Endothelial cell of umbilical vein (primary cell): ENCODE results near the gene RBM42.

Experiments
- JUN ChIP-seq: IDR thresholded peaks from 2 replicates; pipeline ENCODE4 v1.6.1; 2011; ENCODE audit warnings: borderline replicate concordance, low read depth; ENCODE audit not compliant: insufficient read length, insufficient read depth
- POLR2A ChIP-seq: IDR thresholded peaks from 2 replicates; pipeline ENCODE4 v1.6.1; 2012; ENCODE audit warnings: low read depth, mild to moderate bottlenecking, control low read depth, low read length
- TF ChIP-seq, protein P1 (sequence below), 2 donors: IDR thresholded peaks; 1 replicate in 1 of 2; 2 replicates in 1 of 2; pipeline ENCODE4 v1.5.1; 2011; ENCODE audit warnings: low read length in 2 of 2, mild to moderate bottlenecking in 2 of 2, moderate library complexity in 2 of 2, control low read depth in 1 of 2, inconsistent platforms in 1 of 2, low read depth in 1 of 2; ENCODE audit not compliant: insufficient read depth in 1 of 2; ENCODE audit errors: extremely low read depth in 1 of 2

- TF ChIP-seq, protein P1, sequence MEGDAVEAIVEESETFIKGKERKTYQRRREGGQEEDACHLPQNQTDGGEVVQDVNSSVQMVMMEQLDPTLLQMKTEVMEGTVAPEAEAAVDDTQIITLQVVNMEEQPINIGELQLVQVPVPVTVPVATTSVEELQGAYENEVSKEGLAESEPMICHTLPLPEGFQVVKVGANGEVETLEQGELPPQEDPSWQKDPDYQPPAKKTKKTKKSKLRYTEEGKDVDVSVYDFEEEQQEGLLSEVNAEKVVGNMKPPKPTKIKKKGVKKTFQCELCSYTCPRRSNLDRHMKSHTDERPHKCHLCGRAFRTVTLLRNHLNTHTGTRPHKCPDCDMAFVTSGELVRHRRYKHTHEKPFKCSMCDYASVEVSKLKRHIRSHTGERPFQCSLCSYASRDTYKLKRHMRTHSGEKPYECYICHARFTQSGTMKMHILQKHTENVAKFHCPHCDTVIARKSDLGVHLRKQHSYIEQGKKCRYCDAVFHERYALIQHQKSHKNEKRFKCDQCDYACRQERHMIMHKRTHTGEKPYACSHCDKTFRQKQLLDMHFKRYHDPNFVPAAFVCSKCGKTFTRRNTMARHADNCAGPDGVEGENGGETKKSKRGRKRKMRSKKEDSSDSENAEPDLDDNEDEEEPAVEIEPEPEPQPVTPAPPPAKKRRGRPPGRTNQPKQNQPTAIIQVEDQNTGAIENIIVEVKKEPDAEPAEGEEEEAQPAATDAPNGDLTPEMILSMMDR (IDR thresholded peaks at IDR 0.05; ENCODE audit: extremely low read depth in 1 of 2, insufficient read depth in 1 of 2, low read depth in 1 of 2, low read length in 2 of 2): no peak
- TF ChIP-seq JUN: no peak
- TF ChIP-seq POLR2A: no peak
These were observed 27.9 kb downstream of the RBM42 start for GRCh38 chr19:35656700-35657099.
